ENCODE results near the gene CDH5.

GRCh38 chr16:66438536-66438935 lies 72.0 kb downstream of the CDH5 start:
- TF ChIP-seq, protein P1, sequence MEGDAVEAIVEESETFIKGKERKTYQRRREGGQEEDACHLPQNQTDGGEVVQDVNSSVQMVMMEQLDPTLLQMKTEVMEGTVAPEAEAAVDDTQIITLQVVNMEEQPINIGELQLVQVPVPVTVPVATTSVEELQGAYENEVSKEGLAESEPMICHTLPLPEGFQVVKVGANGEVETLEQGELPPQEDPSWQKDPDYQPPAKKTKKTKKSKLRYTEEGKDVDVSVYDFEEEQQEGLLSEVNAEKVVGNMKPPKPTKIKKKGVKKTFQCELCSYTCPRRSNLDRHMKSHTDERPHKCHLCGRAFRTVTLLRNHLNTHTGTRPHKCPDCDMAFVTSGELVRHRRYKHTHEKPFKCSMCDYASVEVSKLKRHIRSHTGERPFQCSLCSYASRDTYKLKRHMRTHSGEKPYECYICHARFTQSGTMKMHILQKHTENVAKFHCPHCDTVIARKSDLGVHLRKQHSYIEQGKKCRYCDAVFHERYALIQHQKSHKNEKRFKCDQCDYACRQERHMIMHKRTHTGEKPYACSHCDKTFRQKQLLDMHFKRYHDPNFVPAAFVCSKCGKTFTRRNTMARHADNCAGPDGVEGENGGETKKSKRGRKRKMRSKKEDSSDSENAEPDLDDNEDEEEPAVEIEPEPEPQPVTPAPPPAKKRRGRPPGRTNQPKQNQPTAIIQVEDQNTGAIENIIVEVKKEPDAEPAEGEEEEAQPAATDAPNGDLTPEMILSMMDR (IDR thresholded peaks at IDR 0.05), result no peak
- no peak for TF ChIP-seq ZFX (IDR thresholded peaks at IDR 0.05; ENCODE audit: borderline replicate concordance)

All from 22Rv1 (cell line).